HG03469 (cell line): ENCODE results near the gene SLC39A5.

ENCODE experiments used
- ATAC-seq: cut with Tn5 transposase; IDR thresholded peaks from one replicate; pipeline ENCODE4 v1.9.1; 2021; ENCODE audit warnings: mild to moderate bottlenecking, moderate library complexity, moderate number of reproducible peaks; ENCODE audit not compliant: unreplicated experiment

Gene SLC39A5

GRCh38 chr12:56213878-56214277 is 16.0 kb upstream of the SLC39A5 start:
- ATAC-seq, result no peak

GRCh38 chr12:56216461-56216860 is 13.4 kb upstream of the SLC39A5 start:
- no peak for ATAC-seq

- ATAC-seq, result no peak
These were observed 10.0 kb upstream of the SLC39A5 start for GRCh38 chr12:56219840-56220239.

- no peak for ATAC-seq
These were observed 9.1 kb upstream of the SLC39A5 start for GRCh38 chr12:56220611-56221231.

GRCh38 chr12:56221232-56221756 is 8.6 kb upstream of the SLC39A5 start:
- peak; percentile 1 for ATAC-seq

- ATAC-seq, result peak; percentile 62
These were observed 7.9 kb upstream of the SLC39A5 start, which contains the start of gene RNF41 for GRCh38 chr12:56221757-56222530. Gene RNF41 (minus strand): TSS chr12:56221922. CDS start chr12:56214047, 7,875 bp downstream.

GRCh38 chr12:56222531-56222895 is 7.3 kb upstream of the SLC39A5 start:
- no peak for ATAC-seq

- no peak for ATAC-seq
These were observed 6.2 kb upstream of the SLC39A5 start for GRCh38 chr12:56223571-56224101.

- ATAC-seq, result peak; percentile 60
These were observed 5.6 kb upstream of the SLC39A5 start, which contains the start of gene NABP2 for GRCh38 chr12:56224102-56224701. Gene NABP2 (plus strand): TSS chr12:56224342. CDS start chr12:56224857, 515 bp downstream.

GRCh38 chr12:56224954-56225353 is 4.9 kb upstream of the SLC39A5 start:
- no peak for ATAC-seq

- ATAC-seq, result no peak
These were observed 769 bp upstream of the SLC39A5 start for GRCh38 chr12:56229082-56229481.

- ATAC-seq, result no peak
These were observed 757 bp downstream of the SLC39A5 start for GRCh38 chr12:56230432-56231183.

GRCh38 chr12:56231184-56231582 is 1.3 kb downstream of the SLC39A5 start:
- no peak for ATAC-seq

GRCh38 chr12:56234746-56235436 is 5.0 kb downstream of the SLC39A5 start:
- no peak for ATAC-seq

GRCh38 chr12:56236091-56236490 is 6.2 kb downstream of the SLC39A5 start:
- ATAC-seq, result no peak

GRCh38 chr12:56236985-56237384 is 7.1 kb downstream of the SLC39A5 start:
- ATAC-seq, result no peak

- ATAC-seq, result no peak
These were observed 7.7 kb downstream of the SLC39A5 start for GRCh38 chr12:56237552-56237951.

GRCh38 chr12:56241424-56242303 is 11.8 kb downstream of the SLC39A5 start:
- ATAC-seq, result no peak

GRCh38 chr12:56242986-56243385 is 13.1 kb downstream of the SLC39A5 start:
- no peak for ATAC-seq
